HUES6 (cell line): Measurements from ENCODE around the gene DISP2.
A peak's percentile ranks its signal among the peaks of the same experiment; 100 is the strongest.

ENCODE experiments used
- H3K27ac ChIP-seq: 2 replicates; pipeline ENCODE4 v1.7.0; 2013; ENCODE audit warnings: low read depth, mild to moderate bottlenecking, low read length, inconsistent platforms
- H3K27me3 ChIP-seq: 2 replicates; pipeline ENCODE4 v1.6.1; 2013; ENCODE audit warnings: low read length; ENCODE audit not compliant: control insufficient read depth, insufficient read depth
- H3K36me3 ChIP-seq: 2 replicates; pipeline ENCODE4 v1.6.1; 2013; ENCODE audit warnings: low read length; ENCODE audit not compliant: control insufficient read depth, insufficient read depth
- H3K4me1 ChIP-seq: 2 replicates; pipeline ENCODE4 v1.6.1; 2013; ENCODE audit warnings: low read length; ENCODE audit not compliant: control insufficient read depth, insufficient read depth
- H3K4me3 ChIP-seq: 2 replicates; pipeline ENCODE4 v1.5.1; 2013; ENCODE audit warnings: low read depth, low read length
- H3K9ac ChIP-seq: one replicate; pipeline ENCODE4 v1.6.1; 2013; ENCODE audit warnings: mild to moderate bottlenecking, low read length
- H3K9me3 ChIP-seq: 2 replicates; pipeline ENCODE4 v1.6.1; 2013; ENCODE audit warnings: low read depth, low read length; ENCODE audit not compliant: control insufficient read depth, insufficient read depth

DISP2 gene

GRCh38 chr15:40418126-40418525, 60.1 kb downstream of the DISP2 start:
- peaks cover 13% of the 10 kb centered on the region for H3K4me1 ChIP-seq
- H3K4me3 ChIP-seq, result no peak overlapping the region
- no peak overlapping the region for H3K27ac ChIP-seq
- 0 out of 2 replicates have a peak, but pooled peaks cover 2% of the 10 kb centered on the region for H3K27me3 ChIP-seq
- peaks cover 51% of the 10 kb centered on the region for H3K36me3 ChIP-seq
- H3K9me3 ChIP-seq, result no peaks in the 10 kb centered on the region
- H3K9ac ChIP-seq, result no peak overlapping the region

- Histone ChIP-seq H3K9ac (no peak overlapping the region), H3K4me1 (peaks cover 13% of the 10 kb centered on the region), H3K36me3 (peaks cover 30% of the 10 kb centered on the region), H3K9me3 (no peaks in the 10 kb centered on the region), H3K27ac (no peak overlapping the region), H3K27me3 (0 out of 2 replicates have a peak, but pooled peaks cover 2% of the 10 kb centered on the region), H3K4me3 (no peak overlapping the region)
Measured at GRCh38 chr15:40420071-40420713, 62.2 kb downstream of the DISP2 start.

- Histone ChIP-seq H3K36me3 (peaks cover 24% of the 10 kb centered on the region), H3K9me3 (no peaks in the 10 kb centered on the region), H3K4me3 (no peak overlapping the region), H3K4me1 (peaks cover 13% of the 10 kb centered on the region), H3K27me3 (0 out of 2 replicates have a peak, but pooled peaks cover 2% of the 10 kb centered on the region), H3K27ac (no peak overlapping the region), H3K9ac (no peak overlapping the region)
Measured at GRCh38 chr15:40420793-40421192, 62.8 kb downstream of the DISP2 start.

GRCh38 chr15:40421246-40422157, 63.5 kb downstream of the DISP2 start:
- Histone ChIP-seq H3K4me1 (peaks cover 13% of the 10 kb centered on the region), H3K9me3 (no peaks in the 10 kb centered on the region), H3K4me3 (peak overlapping the region; percentile 35), H3K9ac (no peak overlapping the region), H3K36me3 (peaks cover 17% of the 10 kb centered on the region), H3K27me3 (0 out of 2 replicates have a peak, but pooled peaks cover 2% of the 10 kb centered on the region), H3K27ac (no peak overlapping the region)

GRCh38 chr15:40424483-40425115, 66.6 kb downstream of the DISP2 start:
- 0 out of 2 replicates have a peak, but pooled peaks cover 2% of the 10 kb centered on the region for H3K27me3 ChIP-seq
- no peak overlapping the region for H3K27ac ChIP-seq
- H3K9me3 ChIP-seq, result no peaks in the 10 kb centered on the region
- H3K36me3 ChIP-seq, result no peaks in the 10 kb centered on the region
- H3K4me1 ChIP-seq, result peaks cover 21% of the 10 kb centered on the region
- H3K4me3 ChIP-seq, result no peak overlapping the region
- no peak overlapping the region for H3K9ac ChIP-seq

- Histone ChIP-seq H3K36me3 (no peaks in the 10 kb centered on the region), H3K4me1 (peaks cover 30% of the 10 kb centered on the region), H3K27ac (no peak overlapping the region), H3K4me3 (no peak overlapping the region), H3K9me3 (no peaks in the 10 kb centered on the region), H3K27me3 (0 out of 2 replicates have a peak, but pooled peaks cover 2% of the 10 kb centered on the region), H3K9ac (no peak overlapping the region)
Measured at GRCh38 chr15:40425681-40426080, 67.7 kb downstream of the DISP2 start.

- Histone ChIP-seq H3K27me3 (peaks cover under 1% of the 10 kb centered on the region; the same call in 1 of the 2 replicates), H3K9me3 (no peaks in the 10 kb centered on the region), H3K27ac (no peak overlapping the region), H3K9ac (no peak overlapping the region), H3K4me1 (peaks cover 19% of the 10 kb centered on the region), H3K4me3 (no peak overlapping the region), H3K36me3 (no peaks in the 10 kb centered on the region)
Measured at GRCh38 chr15:40427188-40427587, 69.2 kb downstream of the DISP2 start.

GRCh38 chr15:40428185-40428584, 70.2 kb downstream of the DISP2 start:
- no peak overlapping the region for H3K27ac ChIP-seq

More at GRCh38 chr15:40428185-40428584, 70.2 kb downstream of the DISP2 start:
- no peaks in the 10 kb centered on the region for H3K9me3 ChIP-seq
- peaks cover 9% of the 10 kb centered on the region for H3K27me3 ChIP-seq
- H3K36me3 ChIP-seq, result no peaks in the 10 kb centered on the region
- H3K9ac ChIP-seq, result no peak overlapping the region
- H3K4me3 ChIP-seq, result no peak overlapping the region
- H3K4me1 ChIP-seq, result peaks cover 19% of the 10 kb centered on the region
